Endothelial cell of umbilical vein (primary cell): Measurements from ENCODE around the gene TOR4A. TPM values are rescaled to one million over a fixed set of nuclear protein-coding genes. Genes with fewer than 3 reads are reported as not detected.

Experiments
- BruUV-seq: library from RNA; stranded (reverse); fragments of 400-500 nt; replicated peaks from 2 replicates; lab custom pipeline; 2021; lab: Mats Ljungman, UMichigan
- CTCF ChIA-PET: fragments of 300-600, 350-600 bp; sonication (Branson Sonifier 250); formaldehyde crosslinking; loops from one replicate; lab custom pipeline; 2021; ENCODE audit warnings: antibody characterized with exemption, inconsistent platforms; lab: Charles Lee
- POLR2A ChIA-PET: fragments of 300-600, 350-600 bp; sonication (Branson Sonifier 250); formaldehyde crosslinking; loops from one replicate; lab custom pipeline; 2021; ENCODE audit warnings: antibody characterized with exemption, inconsistent platforms; lab: Charles Lee
- DNase-seq: peaks from one replicate; pipeline ENCODE4 v3.0.0-alpha.2; 2011; ENCODE audit warnings: low read depth, low spot score
- FAIRE-seq: peaks from 2 replicates; lab custom pipeline; 2011; peaks lifted over from hg19 to GRCh38; lab: Jason Lieb, UNC
- H2AFZ ChIP-seq: 2 replicates; pipeline ENCODE4 v1.6.0; 2012; ENCODE audit warnings: low read depth, low read length, control low read depth, inconsistent platforms
- H3K27ac ChIP-seq: 2 replicates; pipeline ENCODE4 v1.5.1; 2011; ENCODE audit warnings: low read depth, mild to moderate bottlenecking, control low read depth, low read length, moderate library complexity; ENCODE audit not compliant: insufficient read depth
- H3K27me3 ChIP-seq, 2 experiments: 2 replicates each; pipeline versions ENCODE4 v1.6.0 to v1.6.1; 2011; ENCODE audit warnings: low read length in 2 of 2, mixed read lengths in 1 of 2; ENCODE audit not compliant: control insufficient read depth in 2 of 2, insufficient read depth in 2 of 2
- H3K36me3 ChIP-seq, 2 experiments: 2 replicates in 1 of 2; 3 replicates in 1 of 2; pipeline ENCODE4 v1.5.1; 2011; ENCODE audit warnings: low read length in 2 of 2, mild to moderate bottlenecking in 1 of 2, moderate library complexity in 1 of 2; ENCODE audit not compliant: control insufficient read depth in 2 of 2, insufficient read depth in 2 of 2; ENCODE audit errors: extremely low read depth in 1 of 2
- H3K4me1 ChIP-seq: 3 replicates; pipeline ENCODE4 v1.5.1; 2011; ENCODE audit warnings: mild to moderate bottlenecking, low read length; ENCODE audit not compliant: control insufficient read depth, insufficient read depth; ENCODE audit errors: extremely low read depth
- H3K4me2 ChIP-seq: 2 replicates; pipeline ENCODE4 v1.6.1; 2011; ENCODE audit warnings: low read length, control low read depth, mixed read lengths; ENCODE audit not compliant: insufficient read depth
- H3K4me3 ChIP-seq, 3 experiments: fragments of 200-600 bp in 1 of 3; sonication (generic), shearing (Covaris generic) in 1 of 3; replicated peaks in 1 of 3; 2 replicates each; pipeline ENCODE4 v1.5.1; 2011 to 2016; ENCODE audit warnings: control low read depth in 3 of 3, low read length in 3 of 3, mild to moderate bottlenecking in 2 of 3, inconsistent platforms in 1 of 3, low read depth in 1 of 3, moderate library complexity in 1 of 3; ENCODE audit not compliant: insufficient read depth in 1 of 3
- H3K79me2 ChIP-seq: 2 replicates; pipeline ENCODE4 v1.6.0; 2012; ENCODE audit warnings: low read length, inconsistent platforms; ENCODE audit not compliant: control insufficient read depth, insufficient read depth
- H3K9ac ChIP-seq: replicated peaks from 2 replicates; pipeline ENCODE3; 2011; ENCODE audit warnings: low read length, control low read depth; ENCODE audit not compliant: insufficient read depth; ENCODE audit errors: extremely low read depth
- H3K9me1 ChIP-seq: replicated peaks from 3 replicates; pipeline ENCODE4 v1.6.0; 2011; ENCODE audit warnings: mild to moderate bottlenecking, low read length; ENCODE audit not compliant: control insufficient read depth, insufficient read depth; ENCODE audit errors: extremely low read depth
- H3K9me3 ChIP-seq: replicated peaks from 2 replicates; pipeline ENCODE4 v1.5.1; 2012; ENCODE audit warnings: low read length, inconsistent platforms; ENCODE audit not compliant: control insufficient read depth, insufficient read depth
- H4K20me1 ChIP-seq: replicated peaks from 2 replicates; pipeline ENCODE3; 2011; ENCODE audit warnings: mild to moderate bottlenecking, low read length; ENCODE audit not compliant: control insufficient read depth, insufficient read depth; ENCODE audit errors: extremely low read depth
- EZH2 ChIP-seq: IDR thresholded peaks from 2 replicates; pipeline ENCODE4 v1.6.1; 2012; ENCODE audit warnings: borderline replicate concordance, low read depth, mild to moderate bottlenecking, moderate library complexity, low read length, inconsistent platforms; ENCODE audit not compliant: severe bottlenecking
- FOS ChIP-seq: IDR thresholded peaks from 2 replicates; pipeline ENCODE4 v1.6.1; 2011; ENCODE audit warnings: mild to moderate bottlenecking, low read length, moderate library complexity, borderline replicate concordance; ENCODE audit not compliant: insufficient read depth
- GATA2 ChIP-seq: IDR thresholded peaks from 2 replicates; pipeline ENCODE4 v1.7.0; 2011; ENCODE audit warnings: low read depth, mild to moderate bottlenecking, moderate library complexity, mixed read lengths, low read length; ENCODE audit not compliant: insufficient read length, insufficient read depth
- JUN ChIP-seq: IDR thresholded peaks from 2 replicates; pipeline ENCODE4 v1.6.1; 2011; ENCODE audit warnings: borderline replicate concordance, low read depth; ENCODE audit not compliant: insufficient read length, insufficient read depth
- MYC ChIP-seq: IDR thresholded peaks from one replicate; pipeline ENCODE4 v1.6.1; 2011; ENCODE audit warnings: mild to moderate bottlenecking, low read depth, low read length
- POLR2A ChIP-seq: IDR thresholded peaks from 2 replicates; pipeline ENCODE4 v1.6.1; 2012; ENCODE audit warnings: low read depth, mild to moderate bottlenecking, control low read depth, low read length
- dilution Hi-C: fragments of 300-500 bp; cut with MboI; formaldehyde crosslinking; loops from one replicate; pipeline ENCODE4 v1.15.0; 2019; ENCODE audit warnings: low sequenced_read_pairs; ENCODE audit not compliant: extremely low pct_ligation_motif_present
- intact Hi-C: fragments of 100-400 bp; cut with micrococcal nuclease; formaldehyde crosslinking; loops from one replicate; pipeline ENCODE4 v1.10.0; 2022
- polyA plus RNA-seq, 4 experiments: library from polyadenylated mRNA; depleted of rRNA in 3 of 4; stranded (reverse) in 3 of 4; unstranded in 1 of 4; fragments of >200 nt; gene quantifications; 2 replicates each; pipeline versions ENCODE4 v1.2.1 to v1.2.3, GENCODE V29; 2011 to 2012; ENCODE audit warnings: missing spikeins in 1 of 4
- total RNA-seq: library from RNA; stranded (reverse); gene quantifications from 2 replicates; pipeline ENCODE4 v1.2.3, GENCODE V29; 2021
- TF ChIP-seq, protein P1 (sequence below), 2 donors: IDR thresholded peaks; 1 replicate in 1 of 2; 2 replicates in 1 of 2; pipeline ENCODE4 v1.5.1; 2011; ENCODE audit warnings: low read length in 2 of 2, mild to moderate bottlenecking in 2 of 2, moderate library complexity in 2 of 2, control low read depth in 1 of 2, inconsistent platforms in 1 of 2, low read depth in 1 of 2; ENCODE audit not compliant: insufficient read depth in 1 of 2; ENCODE audit errors: extremely low read depth in 1 of 2
- TF ChIP-seq, protein P2 (sequence below): IDR thresholded peaks from 2 replicates; pipeline ENCODE4 v1.6.1; 2011; ENCODE audit not compliant: insufficient read depth, insufficient read length

The TOR4A gene
- total and polyA plus RNA-seq, 2 donors (not counting 3 experiments of a cell fraction or from before 2014, with no cell fraction given) = 32.4 to 48.0 TPM

DNA sequence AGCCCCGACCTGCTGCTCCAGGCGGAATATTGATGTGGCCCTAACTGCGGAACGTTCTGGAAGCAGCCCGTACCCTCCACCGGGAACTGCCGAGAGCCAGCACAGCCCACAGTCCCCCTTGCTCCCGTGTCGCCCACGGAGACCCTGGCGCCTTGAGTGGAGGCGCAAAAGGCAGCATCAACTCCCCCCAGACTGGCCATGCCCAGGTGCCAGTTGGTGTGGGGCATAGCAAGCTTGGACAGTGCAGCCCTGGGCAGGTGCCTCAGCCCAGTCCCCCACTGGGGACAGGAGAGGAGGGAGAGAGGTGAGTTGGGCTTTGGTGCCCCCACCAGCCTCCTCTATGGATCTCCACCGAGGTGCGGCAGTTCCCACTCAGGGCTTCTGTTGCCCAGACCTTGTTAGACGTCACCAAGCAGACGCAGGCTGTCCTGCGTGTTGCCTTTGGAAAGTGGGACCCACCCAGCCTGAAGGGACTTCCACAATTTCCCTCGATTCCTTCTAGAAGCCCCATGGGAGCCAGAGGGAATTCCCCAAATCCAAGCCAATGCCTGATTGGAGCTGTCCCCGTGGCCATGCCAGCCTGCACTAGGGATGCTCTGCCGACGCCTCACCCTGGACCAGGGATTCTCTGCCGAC is 44.3 kb downstream of the TOR4A start:
- Histone ChIP-seq H3K9ac (no peak overlapping the region), H4K20me1 (no peaks in the 10 kb centered on the region), H3K36me3 (no peaks in the 10 kb centered on the region), H3K27ac (peak overlapping the region; percentile 83), H3K27me3 (no peaks in the 10 kb centered on the region), H3K9me3 (no peaks in the 10 kb centered on the region), H3K79me2 (no peaks in the 10 kb centered on the region), H3K4me1 (peaks cover 18% of the 10 kb centered on the region), H2AFZ (no peak overlapping the region), H3K4me3 (no peak overlapping the region), H3K9me1 (no peaks in the 10 kb centered on the region), H3K4me2 (no peak overlapping the region)
- ChIA-PET CTCF (interaction anchor here (1.3 to 3.2 kb wide), 3 partner anchors 17 to 35 kb away, joined by 4 to 33 read pairs (median 5); partner anchors contain the start of gene NRARP), POLR2A (no interaction called here)
- DNase-seq (no peak), FAIRE-seq (no peak)
- no TSS peak for BruUV-seq
- intact Hi-C loops = no loop called here
- TF ChIP-seq MYC (no peak), JUN (no peak), FOS (no peak), POLR2A (no peak), EZH2 (no peak), GATA2 (no peak)
- TF ChIP-seq, protein P1, sequence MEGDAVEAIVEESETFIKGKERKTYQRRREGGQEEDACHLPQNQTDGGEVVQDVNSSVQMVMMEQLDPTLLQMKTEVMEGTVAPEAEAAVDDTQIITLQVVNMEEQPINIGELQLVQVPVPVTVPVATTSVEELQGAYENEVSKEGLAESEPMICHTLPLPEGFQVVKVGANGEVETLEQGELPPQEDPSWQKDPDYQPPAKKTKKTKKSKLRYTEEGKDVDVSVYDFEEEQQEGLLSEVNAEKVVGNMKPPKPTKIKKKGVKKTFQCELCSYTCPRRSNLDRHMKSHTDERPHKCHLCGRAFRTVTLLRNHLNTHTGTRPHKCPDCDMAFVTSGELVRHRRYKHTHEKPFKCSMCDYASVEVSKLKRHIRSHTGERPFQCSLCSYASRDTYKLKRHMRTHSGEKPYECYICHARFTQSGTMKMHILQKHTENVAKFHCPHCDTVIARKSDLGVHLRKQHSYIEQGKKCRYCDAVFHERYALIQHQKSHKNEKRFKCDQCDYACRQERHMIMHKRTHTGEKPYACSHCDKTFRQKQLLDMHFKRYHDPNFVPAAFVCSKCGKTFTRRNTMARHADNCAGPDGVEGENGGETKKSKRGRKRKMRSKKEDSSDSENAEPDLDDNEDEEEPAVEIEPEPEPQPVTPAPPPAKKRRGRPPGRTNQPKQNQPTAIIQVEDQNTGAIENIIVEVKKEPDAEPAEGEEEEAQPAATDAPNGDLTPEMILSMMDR (IDR thresholded peaks at IDR 0.05; ENCODE audit: extremely low read depth in 1 of 2, insufficient read depth in 1 of 2, low read depth in 1 of 2, low read length in 2 of 2) = no peak
- TF ChIP-seq, protein P2, sequence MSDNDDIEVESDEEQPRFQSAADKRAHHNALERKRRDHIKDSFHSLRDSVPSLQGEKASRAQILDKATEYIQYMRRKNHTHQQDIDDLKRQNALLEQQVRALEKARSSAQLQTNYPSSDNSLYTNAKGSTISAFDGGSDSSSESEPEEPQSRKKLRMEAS = no peak
- dilution Hi-C loops = no loop called here
